Renal pelvis (tissue), 12 donors: ENCODE data around the gene PTTG1IP2. TPM values are rescaled to one million over a fixed set of nuclear protein-coding genes. Genes with fewer than 3 reads are reported as not detected.
"Not testable (repeated sequence)": the region's sequence is repeated elsewhere in the genome, so short reads cannot be mapped to it uniquely, and the experiment has no call there.

Experiments used
- DNase-seq: peaks from one replicate; pipeline ENCODE4 v3.0.0-alpha.2; 2013
- long read RNA-seq, 16 experiments: transcript quantifications; one replicate each; lab custom pipeline, GENCODE V29; 2026
- polyA plus RNA-seq, 3 donors: library from polyadenylated mRNA; unstranded; fragments of 120-200 nt; gene quantifications; one replicate each; pipeline ENCODE4 v1.2.1, GENCODE V29; 2013; ENCODE audit not compliant: insufficient read length in 3 of 3

PTTG1IP2 gene
- under 1 TPM in 1 of 3 donors, not detected in 2; 0.70 TPM for polyA plus RNA-seq
- long read RNA-seq, donor 1: 0 reads
- long read RNA-seq, donor 2: 0 reads
- long read RNA-seq, donor 3: 0 reads
- long read RNA-seq, donor 4: 0 reads
- long read RNA-seq, donor 5: 0 reads
- long read RNA-seq, donor 6: 0 reads
- long read RNA-seq, donor 7: 0 reads
- long read RNA-seq, donor 8: 0 reads
- long read RNA-seq, donor 9: 0 reads
- long read RNA-seq, donor 10: 0 reads
- long read RNA-seq, donor 11: 0 reads
- long read RNA-seq, donor 12: 0 reads
- long read RNA-seq, donor 13: 0 reads
- long read RNA-seq, donor 14: 0 reads
- long read RNA-seq, donor 15: 0 reads
- long read RNA-seq, donor 16: 0 reads

- DNase-seq: no peak
Measured at GRCh38 chr7:90469554-90469953, at the start of gene PTTG1IP2. PTTG1IP2 (plus strand) TSS chr7:90469639; CDS start chr7:90469787, 148 bp downstream.

GRCh38 chr7:90421651-90422050 is 47.8 kb upstream of the PTTG1IP2 start:
- no peak for DNase-seq

GRCh38 chr7:90424720-90425119 is 44.7 kb upstream of the PTTG1IP2 start:
- DNase-seq: no peak

- no peak for DNase-seq
Measured at GRCh38 chr7:90425376-90425775, 44.1 kb upstream of the PTTG1IP2 start.

- DNase-seq: peak; percentile 29
Measured at GRCh38 chr7:90430614-90431460, 38.6 kb upstream of the PTTG1IP2 start.

GRCh38 chr7:90432752-90433151 is 36.7 kb upstream of the PTTG1IP2 start:
- no peak for DNase-seq

- no peak for DNase-seq
Measured at GRCh38 chr7:90433221-90433620, 36.2 kb upstream of the PTTG1IP2 start.

GRCh38 chr7:90445633-90446032 is 23.8 kb upstream of the PTTG1IP2 start:
- DNase-seq: no peak

GRCh38 chr7:90446137-90446899 is 23.1 kb upstream of the PTTG1IP2 start:
- no peak for DNase-seq

GRCh38 chr7:90453259-90453891 is 16.1 kb upstream of the PTTG1IP2 start:
- DNase-seq: no peak

GRCh38 chr7:90453931-90454330 is 15.5 kb upstream of the PTTG1IP2 start:
- no peak for DNase-seq

- DNase-seq: peak; percentile 60
Measured at GRCh38 chr7:90455163-90456030, 14.0 kb upstream of the PTTG1IP2 start.

GRCh38 chr7:90458104-90458503 is 11.3 kb upstream of the PTTG1IP2 start:
- DNase-seq: no peak

GRCh38 chr7:90459888-90460287 is 9.6 kb upstream of the PTTG1IP2 start:
- DNase-seq: no peak

- no peak for DNase-seq
Measured at GRCh38 chr7:90461219-90461618, 8.2 kb upstream of the PTTG1IP2 start.

GRCh38 chr7:90463151-90463628 is 6.2 kb upstream of the PTTG1IP2 start:
- DNase-seq: not testable (repeated sequence)

GRCh38 chr7:90465816-90466215 is 3.6 kb upstream of the PTTG1IP2 start:
- no peak for DNase-seq

GRCh38 chr7:90472805-90473540 is 3.5 kb downstream of the PTTG1IP2 start:
- no peak for DNase-seq

- DNase-seq: no peak
Measured at GRCh38 chr7:90473814-90474213, 4.4 kb downstream of the PTTG1IP2 start.
